ENCODE data around the gene RSAD2. TPM values are rescaled to one million over a fixed set of nuclear protein-coding genes. Genes with fewer than 3 reads are reported as not detected.

The RSAD2 gene
- total and polyA plus RNA-seq, 2 experiments from 2014 or later: 0.10 TPM; not detected in 1

DNA sequence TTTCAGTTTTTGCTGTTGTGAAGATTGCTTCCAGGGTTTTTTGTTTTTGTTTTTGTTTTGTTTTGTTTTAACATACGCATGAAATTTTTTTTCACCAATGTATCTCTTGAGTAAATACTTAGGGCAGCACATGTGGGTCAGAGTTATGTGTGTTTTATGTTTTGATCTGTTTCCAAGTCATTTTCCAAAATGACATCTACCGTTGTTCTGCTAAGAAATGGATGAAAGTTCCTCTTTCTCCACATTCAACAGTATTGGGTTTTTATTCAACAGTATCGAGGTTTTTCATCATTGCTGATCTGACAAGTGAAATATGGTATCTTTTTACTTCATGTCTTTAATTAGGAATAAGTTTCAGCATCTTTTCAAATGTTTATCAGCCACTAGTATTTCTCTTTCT, 56.3 kb downstream of the RSAD2 start:
- H3K36me3 Mint-ChIP-seq (ENCODE audit: low read depth): no peaks in the 10 kb centered on the region
- Histone ChIP-seq H3F3A (replicated peaks; ENCODE audit: low read depth) (no peaks in the 10 kb centered on the region), H3K4me2 (no peak overlapping the region), H3K27me3 (ENCODE audit: insufficient read depth) (no peaks in the 10 kb centered on the region), H3K79me2 (replicated peaks; ENCODE audit: insufficient read depth) (no peaks in the 10 kb centered on the region; the same call in 1 of the 2 replicates), H3K9me2 (ENCODE audit: insufficient read depth) (no peaks in the 10 kb centered on the region; the same call in 1 of the 2 replicates), H4K20me1 (replicated peaks; ENCODE audit: insufficient read depth) (no peaks in the 10 kb centered on the region), H3K4me1 (ENCODE audit: insufficient read depth) (peaks cover 25% of the 10 kb centered on the region), H3K27ac (ENCODE audit: low read depth) (no peak overlapping the region), H2AFZ (no peak overlapping the region), H3K4me3 (no peak overlapping the region), H3K36me3 (ENCODE audit: insufficient read depth) (no peaks in the 10 kb centered on the region)
- peaks cover 2% of the 10 kb centered on the region for H3K27me3 Mint-ChIP-seq (ENCODE audit: insufficient read depth, low read depth, poor library complexity)
- peaks cover 32% of the 10 kb centered on the region for H3K4me1 Mint-ChIP-seq
- H3K27ac Mint-ChIP-seq: no peak overlapping the region
- no peak overlapping the region for H3K4me3 Mint-ChIP-seq
- DNase-seq (ENCODE audit: low spot score): no peak
- TF ChIP-seq, protein P1, sequence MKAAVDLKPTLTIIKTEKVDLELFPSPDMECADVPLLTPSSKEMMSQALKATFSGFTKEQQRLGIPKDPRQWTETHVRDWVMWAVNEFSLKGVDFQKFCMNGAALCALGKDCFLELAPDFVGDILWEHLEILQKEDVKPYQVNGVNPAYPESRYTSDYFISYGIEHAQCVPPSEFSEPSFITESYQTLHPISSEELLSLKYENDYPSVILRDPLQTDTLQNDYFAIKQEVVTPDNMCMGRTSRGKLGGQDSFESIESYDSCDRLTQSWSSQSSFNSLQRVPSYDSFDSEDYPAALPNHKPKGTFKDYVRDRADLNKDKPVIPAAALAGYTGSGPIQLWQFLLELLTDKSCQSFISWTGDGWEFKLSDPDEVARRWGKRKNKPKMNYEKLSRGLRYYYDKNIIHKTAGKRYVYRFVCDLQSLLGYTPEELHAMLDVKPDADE (IDR thresholded peaks at IDR 0.05): no peak
- TF ChIP-seq JUNB (IDR thresholded peaks at IDR 0.05; ENCODE audit: unreplicated experiment): no peak
- TF ChIP-seq ZNF331 (CRISPR knock-in tag; IDR thresholded peaks at IDR 0.05; ENCODE audit: low read depth): no peak
- TF ChIP-seq EZH2phosphoT487 (IDR thresholded peaks at IDR 0.05; ENCODE audit: unreplicated experiment): no peak
- TF ChIP-seq, protein P2, sequence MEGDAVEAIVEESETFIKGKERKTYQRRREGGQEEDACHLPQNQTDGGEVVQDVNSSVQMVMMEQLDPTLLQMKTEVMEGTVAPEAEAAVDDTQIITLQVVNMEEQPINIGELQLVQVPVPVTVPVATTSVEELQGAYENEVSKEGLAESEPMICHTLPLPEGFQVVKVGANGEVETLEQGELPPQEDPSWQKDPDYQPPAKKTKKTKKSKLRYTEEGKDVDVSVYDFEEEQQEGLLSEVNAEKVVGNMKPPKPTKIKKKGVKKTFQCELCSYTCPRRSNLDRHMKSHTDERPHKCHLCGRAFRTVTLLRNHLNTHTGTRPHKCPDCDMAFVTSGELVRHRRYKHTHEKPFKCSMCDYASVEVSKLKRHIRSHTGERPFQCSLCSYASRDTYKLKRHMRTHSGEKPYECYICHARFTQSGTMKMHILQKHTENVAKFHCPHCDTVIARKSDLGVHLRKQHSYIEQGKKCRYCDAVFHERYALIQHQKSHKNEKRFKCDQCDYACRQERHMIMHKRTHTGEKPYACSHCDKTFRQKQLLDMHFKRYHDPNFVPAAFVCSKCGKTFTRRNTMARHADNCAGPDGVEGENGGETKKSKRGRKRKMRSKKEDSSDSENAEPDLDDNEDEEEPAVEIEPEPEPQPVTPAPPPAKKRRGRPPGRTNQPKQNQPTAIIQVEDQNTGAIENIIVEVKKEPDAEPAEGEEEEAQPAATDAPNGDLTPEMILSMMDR (conservative IDR thresholded peaks at IDR 0.05; ENCODE audit: low read depth in 2 of 2): no peak
- no peak for TF ChIP-seq CREB1 (CRISPR knock-in tag; IDR thresholded peaks at IDR 0.05; ENCODE audit: low read depth)
- no peak for TF ChIP-seq EZH2 (IDR thresholded peaks at IDR 0.05; ENCODE audit: low read depth, unreplicated experiment)
- TF ChIP-seq NANOG (IDR thresholded peaks at IDR 0.05; ENCODE audit: borderline replicate concordance): no peak
- TF ChIP-seq POLR2AphosphoS5 (IDR thresholded peaks at IDR 0.05; ENCODE audit: low read depth): no peak
- TF ChIP-seq, protein P3, sequence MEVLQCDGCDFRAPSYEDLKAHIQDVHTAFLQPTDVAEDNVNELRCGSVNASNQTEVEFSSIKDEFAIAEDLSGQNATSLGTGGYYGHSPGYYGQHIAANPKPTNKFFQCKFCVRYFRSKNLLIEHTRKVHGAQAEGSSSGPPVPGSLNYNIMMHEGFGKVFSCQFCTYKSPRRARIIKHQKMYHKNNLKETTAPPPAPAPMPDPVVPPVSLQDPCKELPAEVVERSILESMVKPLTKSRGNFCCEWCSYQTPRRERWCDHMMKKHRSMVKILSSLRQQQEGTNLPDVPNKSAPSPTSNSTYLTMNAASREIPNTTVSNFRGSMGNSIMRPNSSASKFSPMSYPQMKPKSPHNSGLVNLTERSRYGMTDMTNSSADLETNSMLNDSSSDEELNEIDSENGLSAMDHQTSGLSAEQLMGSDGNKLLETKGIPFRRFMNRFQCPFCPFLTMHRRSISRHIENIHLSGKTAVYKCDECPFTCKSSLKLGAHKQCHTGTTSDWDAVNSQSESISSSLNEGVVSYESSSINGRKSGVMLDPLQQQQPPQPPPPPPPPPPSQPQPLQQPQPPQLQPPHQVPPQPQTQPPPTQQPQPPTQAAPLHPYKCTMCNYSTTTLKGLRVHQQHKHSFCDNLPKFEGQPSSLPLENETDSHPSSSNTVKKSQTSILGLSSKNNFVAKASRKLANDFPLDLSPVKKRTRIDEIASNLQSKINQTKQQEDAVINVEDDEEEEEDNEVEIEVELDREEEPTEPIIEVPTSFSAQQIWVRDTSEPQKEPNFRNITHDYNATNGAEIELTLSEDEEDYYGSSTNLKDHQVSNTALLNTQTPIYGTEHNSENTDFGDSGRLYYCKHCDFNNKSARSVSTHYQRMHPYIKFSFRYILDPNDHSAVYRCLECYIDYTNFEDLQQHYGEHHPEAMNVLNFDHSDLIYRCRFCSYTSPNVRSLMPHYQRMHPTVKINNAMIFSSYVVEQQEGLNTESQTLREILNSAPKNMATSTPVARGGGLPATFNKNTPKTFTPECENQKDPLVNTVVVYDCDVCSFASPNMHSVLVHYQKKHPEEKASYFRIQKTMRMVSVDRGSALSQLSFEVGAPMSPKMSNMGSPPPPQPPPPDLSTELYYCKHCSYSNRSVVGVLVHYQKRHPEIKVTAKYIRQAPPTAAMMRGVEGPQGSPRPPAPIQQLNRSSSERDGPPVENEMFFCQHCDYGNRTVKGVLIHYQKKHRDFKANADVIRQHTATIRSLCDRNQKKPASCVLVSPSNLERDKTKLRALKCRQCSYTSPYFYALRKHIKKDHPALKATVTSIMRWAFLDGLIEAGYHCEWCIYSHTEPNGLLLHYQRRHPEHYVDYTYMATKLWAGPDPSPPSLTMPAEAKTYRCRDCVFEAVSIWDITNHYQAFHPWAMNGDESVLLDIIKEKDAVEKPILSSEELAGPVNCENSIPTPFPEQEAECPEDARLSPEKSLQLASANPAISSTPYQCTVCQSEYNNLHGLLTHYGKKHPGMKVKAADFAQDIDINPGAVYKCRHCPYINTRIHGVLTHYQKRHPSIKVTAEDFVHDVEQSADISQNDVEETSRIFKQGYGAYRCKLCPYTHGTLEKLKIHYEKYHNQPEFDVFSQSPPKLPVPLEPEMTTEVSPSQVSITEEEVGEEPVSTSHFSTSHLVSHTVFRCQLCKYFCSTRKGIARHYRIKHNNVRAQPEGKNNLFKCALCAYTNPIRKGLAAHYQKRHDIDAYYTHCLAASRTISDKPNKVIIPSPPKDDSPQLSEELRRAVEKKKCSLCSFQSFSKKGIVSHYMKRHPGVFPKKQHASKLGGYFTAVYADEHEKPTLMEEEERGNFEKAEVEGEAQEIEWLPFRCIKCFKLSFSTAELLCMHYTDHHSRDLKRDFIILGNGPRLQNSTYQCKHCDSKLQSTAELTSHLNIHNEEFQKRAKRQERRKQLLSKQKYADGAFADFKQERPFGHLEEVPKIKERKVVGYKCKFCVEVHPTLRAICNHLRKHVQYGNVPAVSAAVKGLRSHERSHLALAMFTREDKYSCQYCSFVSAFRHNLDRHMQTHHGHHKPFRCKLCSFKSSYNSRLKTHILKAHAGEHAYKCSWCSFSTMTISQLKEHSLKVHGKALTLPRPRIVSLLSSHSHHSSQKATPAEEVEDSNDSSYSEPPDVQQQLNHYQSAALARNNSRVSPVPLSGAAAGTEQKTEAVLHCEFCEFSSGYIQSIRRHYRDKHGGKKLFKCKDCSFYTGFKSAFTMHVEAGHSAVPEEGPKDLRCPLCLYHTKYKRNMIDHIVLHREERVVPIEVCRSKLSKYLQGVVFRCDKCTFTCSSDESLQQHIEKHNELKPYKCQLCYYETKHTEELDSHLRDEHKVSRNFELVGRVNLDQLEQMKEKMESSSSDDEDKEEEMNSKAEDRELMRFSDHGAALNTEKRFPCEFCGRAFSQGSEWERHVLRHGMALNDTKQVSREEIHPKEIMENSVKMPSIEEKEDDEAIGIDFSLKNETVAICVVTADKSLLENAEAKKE (CRISPR knock-in tag; IDR thresholded peaks at IDR 0.05): no peak
- no peak for TF ChIP-seq STAT1 (IDR thresholded peaks at IDR 0.05; ENCODE audit: unreplicated experiment)
- TF ChIP-seq ZNF114 (CRISPR knock-in tag; IDR thresholded peaks at IDR 0.05): no peak
- TF ChIP-seq, protein P4, sequence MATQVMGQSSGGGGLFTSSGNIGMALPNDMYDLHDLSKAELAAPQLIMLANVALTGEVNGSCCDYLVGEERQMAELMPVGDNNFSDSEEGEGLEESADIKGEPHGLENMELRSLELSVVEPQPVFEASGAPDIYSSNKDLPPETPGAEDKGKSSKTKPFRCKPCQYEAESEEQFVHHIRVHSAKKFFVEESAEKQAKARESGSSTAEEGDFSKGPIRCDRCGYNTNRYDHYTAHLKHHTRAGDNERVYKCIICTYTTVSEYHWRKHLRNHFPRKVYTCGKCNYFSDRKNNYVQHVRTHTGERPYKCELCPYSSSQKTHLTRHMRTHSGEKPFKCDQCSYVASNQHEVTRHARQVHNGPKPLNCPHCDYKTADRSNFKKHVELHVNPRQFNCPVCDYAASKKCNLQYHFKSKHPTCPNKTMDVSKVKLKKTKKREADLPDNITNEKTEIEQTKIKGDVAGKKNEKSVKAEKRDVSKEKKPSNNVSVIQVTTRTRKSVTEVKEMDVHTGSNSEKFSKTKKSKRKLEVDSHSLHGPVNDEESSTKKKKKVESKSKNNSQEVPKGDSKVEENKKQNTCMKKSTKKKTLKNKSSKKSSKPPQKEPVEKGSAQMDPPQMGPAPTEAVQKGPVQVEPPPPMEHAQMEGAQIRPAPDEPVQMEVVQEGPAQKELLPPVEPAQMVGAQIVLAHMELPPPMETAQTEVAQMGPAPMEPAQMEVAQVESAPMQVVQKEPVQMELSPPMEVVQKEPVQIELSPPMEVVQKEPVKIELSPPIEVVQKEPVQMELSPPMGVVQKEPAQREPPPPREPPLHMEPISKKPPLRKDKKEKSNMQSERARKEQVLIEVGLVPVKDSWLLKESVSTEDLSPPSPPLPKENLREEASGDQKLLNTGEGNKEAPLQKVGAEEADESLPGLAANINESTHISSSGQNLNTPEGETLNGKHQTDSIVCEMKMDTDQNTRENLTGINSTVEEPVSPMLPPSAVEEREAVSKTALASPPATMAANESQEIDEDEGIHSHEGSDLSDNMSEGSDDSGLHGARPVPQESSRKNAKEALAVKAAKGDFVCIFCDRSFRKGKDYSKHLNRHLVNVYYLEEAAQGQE (IDR thresholded peaks at IDR 0.05; ENCODE audit: unreplicated experiment): no peak
- H3K9me3 Mint-ChIP-seq: no peaks in the 10 kb centered on the region; the same call in 1 of the 3 replicates
- no peak for ATAC-seq
